ENCODE results near the gene TM2D3.
A peak's percentile ranks its signal among the peaks of the same experiment; 100 is the strongest.

Gene TM2D3

DNA sequence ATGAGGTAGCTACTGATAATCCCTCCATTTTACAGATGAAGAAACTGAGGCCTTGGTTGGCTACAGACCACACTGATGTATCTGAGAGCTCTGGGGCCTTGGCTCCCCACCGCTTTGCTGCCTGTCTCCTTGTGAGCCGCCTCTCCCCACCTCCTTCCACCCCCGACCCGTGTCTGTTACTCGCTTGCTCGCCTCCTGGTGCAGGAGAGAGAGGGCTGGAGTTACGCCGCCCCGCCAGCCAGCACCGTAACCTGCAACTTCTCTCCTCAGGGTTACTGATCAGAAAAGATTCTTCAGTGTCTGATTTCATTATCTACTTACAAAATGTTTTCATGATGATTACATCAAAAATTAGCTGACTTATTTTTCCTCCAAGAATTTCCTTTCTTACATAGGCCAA, 34.1 kb downstream of the TM2D3 start:
- H3K4me3 ChIP-seq (ENCODE audit: low read length): no peak overlapping the region
- DNase-seq (ENCODE audit: low read depth): no peak
- TF ChIP-seq, protein P1, sequence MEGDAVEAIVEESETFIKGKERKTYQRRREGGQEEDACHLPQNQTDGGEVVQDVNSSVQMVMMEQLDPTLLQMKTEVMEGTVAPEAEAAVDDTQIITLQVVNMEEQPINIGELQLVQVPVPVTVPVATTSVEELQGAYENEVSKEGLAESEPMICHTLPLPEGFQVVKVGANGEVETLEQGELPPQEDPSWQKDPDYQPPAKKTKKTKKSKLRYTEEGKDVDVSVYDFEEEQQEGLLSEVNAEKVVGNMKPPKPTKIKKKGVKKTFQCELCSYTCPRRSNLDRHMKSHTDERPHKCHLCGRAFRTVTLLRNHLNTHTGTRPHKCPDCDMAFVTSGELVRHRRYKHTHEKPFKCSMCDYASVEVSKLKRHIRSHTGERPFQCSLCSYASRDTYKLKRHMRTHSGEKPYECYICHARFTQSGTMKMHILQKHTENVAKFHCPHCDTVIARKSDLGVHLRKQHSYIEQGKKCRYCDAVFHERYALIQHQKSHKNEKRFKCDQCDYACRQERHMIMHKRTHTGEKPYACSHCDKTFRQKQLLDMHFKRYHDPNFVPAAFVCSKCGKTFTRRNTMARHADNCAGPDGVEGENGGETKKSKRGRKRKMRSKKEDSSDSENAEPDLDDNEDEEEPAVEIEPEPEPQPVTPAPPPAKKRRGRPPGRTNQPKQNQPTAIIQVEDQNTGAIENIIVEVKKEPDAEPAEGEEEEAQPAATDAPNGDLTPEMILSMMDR (conservative IDR thresholded peaks at IDR 0.05; ENCODE audit: low read depth, low read length): no peak

DNA sequence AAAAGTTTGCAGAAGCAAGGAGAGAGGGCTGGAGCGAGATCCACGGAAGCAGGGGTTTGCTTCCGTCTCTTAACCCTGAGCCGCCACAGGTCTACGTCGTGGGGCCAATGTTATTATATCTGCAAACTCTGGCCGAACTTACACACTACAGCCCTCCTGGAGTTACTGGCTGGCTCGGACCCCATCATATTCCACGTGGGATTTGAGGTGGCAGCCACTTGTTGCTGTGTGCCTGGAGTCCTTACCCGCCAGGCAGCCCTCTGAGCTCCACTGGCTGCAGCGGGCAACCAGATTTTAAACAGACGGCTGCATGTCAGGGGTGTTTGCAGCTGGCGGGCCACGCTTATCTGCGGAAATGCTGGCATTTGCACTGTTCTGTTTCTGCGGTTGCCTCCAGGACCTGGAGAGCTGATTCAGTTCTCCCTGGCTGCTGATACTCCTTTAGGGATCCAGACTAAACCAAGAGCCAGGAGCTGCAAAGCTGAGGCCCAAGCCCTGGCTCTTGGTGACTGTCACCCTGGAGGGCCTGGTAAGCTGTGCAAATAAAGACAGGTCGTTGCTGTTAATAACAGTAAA, 34.7 kb downstream of the TM2D3 start:
- H3K4me3 ChIP-seq (ENCODE audit: low read length): no peak overlapping the region
- DNase-seq (ENCODE audit: low read depth): no peak

DNA sequence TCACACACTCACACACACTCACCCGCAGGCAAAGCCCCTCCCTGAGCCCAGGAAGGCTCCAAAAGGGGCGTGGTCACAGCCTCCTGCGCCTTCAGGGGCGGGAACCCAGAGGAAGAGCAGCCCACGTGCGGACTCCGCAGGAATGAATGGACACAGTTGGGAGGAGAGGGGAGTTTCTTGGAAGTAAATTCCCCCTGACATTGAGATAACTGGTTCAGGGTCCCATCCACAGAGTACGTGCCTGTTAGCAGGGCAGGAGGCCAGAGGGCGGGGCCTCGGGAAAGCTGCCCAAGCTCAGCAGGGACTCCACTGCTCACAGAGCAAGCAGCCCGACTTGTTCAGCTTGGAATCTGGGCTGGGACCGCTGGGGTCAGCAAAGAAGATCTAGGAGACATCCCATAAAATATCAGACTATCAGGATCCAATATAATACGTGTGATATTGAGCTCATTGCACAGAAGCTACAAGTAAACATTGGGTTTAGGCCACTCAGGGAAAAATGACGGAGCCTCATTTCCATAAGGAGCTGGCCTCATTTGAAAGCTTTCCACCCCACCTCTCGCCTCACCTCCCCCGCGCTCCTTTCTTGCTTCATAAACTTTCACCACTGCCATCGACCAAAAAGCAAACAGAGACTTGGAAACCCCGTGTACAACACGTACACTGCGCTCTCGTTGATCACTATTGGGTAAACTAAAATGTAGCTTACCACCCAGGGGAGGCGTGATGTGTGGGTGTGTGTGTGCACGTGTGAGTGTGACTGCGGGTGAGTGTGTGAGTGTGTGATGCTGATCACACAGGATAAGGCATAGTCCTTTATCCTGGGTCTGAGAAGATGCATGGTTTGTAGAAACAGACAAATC, 36.0 kb downstream of the TM2D3 start:
- DNase-seq (ENCODE audit: low read depth): peak; percentile 18

More for the DNA sequence above, 34.7 kb downstream of the TM2D3 start:
- TF ChIP-seq, protein P1 (conservative IDR thresholded peaks at IDR 0.05; ENCODE audit: low read depth, low read length): no peak

DNA sequence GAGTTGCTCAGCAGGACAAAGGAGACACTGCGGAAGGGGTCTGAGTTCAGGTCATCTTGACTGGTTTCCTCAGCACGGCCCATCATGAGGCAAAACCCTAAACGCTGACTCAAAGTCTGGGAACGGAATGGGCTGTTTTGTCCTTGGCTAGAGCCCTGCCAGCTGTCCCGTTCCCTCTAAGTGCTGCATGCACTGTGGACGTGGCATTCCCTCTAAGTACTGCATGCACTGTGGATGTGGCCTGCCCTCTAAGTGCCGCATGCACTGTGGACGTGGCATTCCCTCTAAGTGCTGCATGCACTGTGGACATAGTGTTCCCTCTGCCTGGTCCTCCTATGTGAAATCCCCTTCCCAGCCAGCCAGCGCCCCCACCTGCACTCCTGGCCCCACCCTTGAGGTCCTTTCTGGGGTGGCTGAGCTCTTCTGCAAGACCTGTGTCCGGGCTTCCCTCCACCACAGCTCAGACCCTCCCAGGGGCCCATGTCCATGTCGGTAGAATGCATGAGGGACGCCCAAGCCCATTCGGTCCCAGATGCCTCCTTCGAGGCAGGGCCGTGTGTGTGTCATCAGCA, 36.7 kb downstream of the TM2D3 start:
- TF ChIP-seq, protein P1 (conservative IDR thresholded peaks at IDR 0.05; ENCODE audit: low read depth, low read length): no peak
- no peak overlapping the region for H3K4me3 ChIP-seq (ENCODE audit: low read length)
- DNase-seq (ENCODE audit: low read depth): no peak

More for the DNA sequence above, 36.0 kb downstream of the TM2D3 start:
- TF ChIP-seq, protein P1 (conservative IDR thresholded peaks at IDR 0.05; ENCODE audit: low read depth, low read length): no peak
- H3K4me3 ChIP-seq (ENCODE audit: low read length): peak overlapping the region; percentile 35

DNA sequence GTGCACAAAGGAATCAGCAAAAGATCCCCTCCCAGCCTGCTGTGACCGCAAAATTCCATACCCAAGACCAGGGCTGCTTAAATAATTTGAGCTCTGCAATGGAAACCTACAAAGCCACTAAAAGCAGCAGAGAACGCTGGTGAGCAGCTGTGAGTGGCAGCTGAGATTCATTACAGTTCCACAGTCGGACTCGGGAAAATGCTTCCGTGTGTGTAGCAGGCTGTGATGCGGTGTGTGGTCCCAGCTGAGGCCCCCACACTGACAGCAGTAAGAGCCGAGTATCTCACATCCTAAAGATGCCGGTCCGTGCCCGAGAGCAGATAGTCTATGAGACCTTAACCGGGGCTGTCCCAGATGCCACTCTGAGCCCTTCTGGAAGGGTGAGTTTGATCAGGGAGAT, 37.4 kb downstream of the TM2D3 start:
- no peak for DNase-seq (ENCODE audit: low read depth)
- TF ChIP-seq, protein P1 (conservative IDR thresholded peaks at IDR 0.05; ENCODE audit: low read depth, low read length): no peak
- H3K4me3 ChIP-seq (ENCODE audit: low read length): no peak overlapping the region

DNA sequence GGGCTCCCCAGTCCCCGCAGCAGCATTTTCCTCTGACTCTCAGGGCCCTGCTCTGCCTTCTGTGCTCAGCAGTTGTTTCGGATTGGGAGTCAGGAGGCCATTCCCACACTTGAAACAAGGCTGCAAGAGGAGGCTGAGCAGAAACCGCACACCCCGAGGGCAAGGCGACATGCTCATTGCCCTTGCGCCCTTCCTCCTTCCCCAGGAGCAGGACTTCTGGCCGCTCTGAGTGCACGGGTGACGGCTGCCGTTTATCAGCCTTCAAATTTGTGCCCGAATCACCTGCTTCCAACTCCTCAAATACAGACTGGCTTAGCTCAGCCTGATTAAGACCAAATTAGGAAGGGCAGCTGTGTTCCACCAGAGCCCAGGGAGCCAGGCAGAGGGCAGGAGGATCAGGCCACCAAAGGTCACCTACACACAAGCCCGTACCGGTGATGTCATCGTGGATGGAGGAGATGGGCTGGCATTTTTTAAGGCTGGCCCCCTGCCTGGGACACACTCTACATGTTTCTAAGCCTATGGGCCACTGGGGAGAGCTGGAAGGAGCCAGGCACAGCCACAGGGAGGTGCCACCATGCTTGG, 38.1 kb downstream of the TM2D3 start:
- H3K4me3 ChIP-seq (ENCODE audit: low read length): no peak overlapping the region
- DNase-seq (ENCODE audit: low read depth): no peak
- TF ChIP-seq, protein P1 (conservative IDR thresholded peaks at IDR 0.05; ENCODE audit: low read depth, low read length): no peak
